Esophagus muscularis mucosa (tissue), 4 donors: ENCODE data around the gene GDF11.

Source experiments
- EP300 ChIP-seq: sonication (generic); formaldehyde crosslinking; IDR thresholded peaks from one replicate; pipeline ENCODE4 v1.6.1; 2017; ENCODE audit warnings: antibody characterized with exemption
- POLR2A ChIP-seq: fragments of 450-650 bp; IDR thresholded peaks from one replicate; pipeline ENCODE4 v1.6.1; 2017; ENCODE audit warnings: antibody characterized with exemption, moderate library complexity, mild to moderate bottlenecking, low read depth
- TF ChIP-seq, protein P1 (sequence below), 3 experiments: fragments of 200-600 bp in 2 of 3; fragments of 450-650 bp in 1 of 3; sonication (generic) in 2 of 3; IDR thresholded peaks; one replicate each; pipeline ENCODE4 v1.5.1; 2017 to 2019; ENCODE audit warnings: antibody characterized with exemption in 3 of 3, mild to moderate bottlenecking in 2 of 3, moderate library complexity in 1 of 3

DNA sequence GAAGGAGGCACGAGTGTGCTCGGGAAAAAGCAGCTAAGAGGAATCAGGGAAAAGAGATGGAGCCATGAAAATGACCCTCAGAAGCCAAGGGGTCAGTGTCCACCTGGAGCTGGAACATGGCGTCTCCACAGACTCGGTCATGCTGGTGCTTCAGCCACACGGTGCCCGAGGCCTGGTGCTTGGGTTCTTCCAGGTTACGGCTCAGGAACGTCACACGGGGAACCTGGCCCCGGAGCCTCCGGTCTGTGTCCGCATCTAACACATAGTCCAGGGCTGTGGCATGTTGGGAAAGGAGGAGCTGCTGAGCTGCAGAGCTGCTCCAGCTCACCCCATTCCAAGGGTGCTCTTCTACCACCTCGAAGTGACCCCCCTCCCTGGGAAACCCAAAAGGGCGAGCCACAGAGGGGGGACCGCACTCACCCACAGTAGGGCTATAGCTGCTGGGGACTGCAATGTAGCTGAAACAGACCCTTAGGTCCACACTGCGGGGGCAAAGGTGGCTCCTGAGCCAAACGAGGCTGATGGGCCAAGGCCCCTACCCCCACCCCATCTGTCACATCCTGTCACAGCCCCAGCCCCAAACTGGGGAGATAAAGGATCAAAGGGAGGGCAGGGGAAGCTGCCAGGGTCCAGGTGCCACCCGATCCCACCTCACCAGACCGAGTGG lies 46.0 kb upstream of the GDF11 start:
- TF ChIP-seq POLR2A (no peak), EP300 (no peak)
- TF ChIP-seq, protein P1, sequence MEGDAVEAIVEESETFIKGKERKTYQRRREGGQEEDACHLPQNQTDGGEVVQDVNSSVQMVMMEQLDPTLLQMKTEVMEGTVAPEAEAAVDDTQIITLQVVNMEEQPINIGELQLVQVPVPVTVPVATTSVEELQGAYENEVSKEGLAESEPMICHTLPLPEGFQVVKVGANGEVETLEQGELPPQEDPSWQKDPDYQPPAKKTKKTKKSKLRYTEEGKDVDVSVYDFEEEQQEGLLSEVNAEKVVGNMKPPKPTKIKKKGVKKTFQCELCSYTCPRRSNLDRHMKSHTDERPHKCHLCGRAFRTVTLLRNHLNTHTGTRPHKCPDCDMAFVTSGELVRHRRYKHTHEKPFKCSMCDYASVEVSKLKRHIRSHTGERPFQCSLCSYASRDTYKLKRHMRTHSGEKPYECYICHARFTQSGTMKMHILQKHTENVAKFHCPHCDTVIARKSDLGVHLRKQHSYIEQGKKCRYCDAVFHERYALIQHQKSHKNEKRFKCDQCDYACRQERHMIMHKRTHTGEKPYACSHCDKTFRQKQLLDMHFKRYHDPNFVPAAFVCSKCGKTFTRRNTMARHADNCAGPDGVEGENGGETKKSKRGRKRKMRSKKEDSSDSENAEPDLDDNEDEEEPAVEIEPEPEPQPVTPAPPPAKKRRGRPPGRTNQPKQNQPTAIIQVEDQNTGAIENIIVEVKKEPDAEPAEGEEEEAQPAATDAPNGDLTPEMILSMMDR (IDR thresholded peaks at IDR 0.05) = no peak
